Left ventricle myocardium inferior (tissue), 1 donor: ENCODE data around the gene GHRL. TPM values are rescaled to one million over a fixed set of nuclear protein-coding genes. Genes with fewer than 3 reads are reported as not detected.

ENCODE experiments used
- DNase-seq: peaks from one replicate; pipeline ENCODE4 v3.0.0-alpha.2; 2020
- H3K27ac ChIP-seq: fragments of 200-600 bp; replicated peaks from 2 replicates; pipeline ENCODE4 v1.8.0; 2021
- H3K27me3 ChIP-seq: fragments of 200-600 bp; 2 replicates; pipeline ENCODE4 v1.8.0; 2021; ENCODE audit warnings: low read depth
- H3K36me3 ChIP-seq: fragments of 200-600 bp; 2 replicates; pipeline ENCODE4 v1.8.0; 2021
- H3K4me1 ChIP-seq: fragments of 200-600 bp; 2 replicates; pipeline ENCODE4 v1.8.0; 2021
- H3K4me3 ChIP-seq: fragments of 200-600 bp; 2 replicates; pipeline ENCODE4 v1.8.0; 2021; ENCODE audit warnings: mild to moderate bottlenecking, moderate library complexity
- H3K9me3 ChIP-seq: fragments of 200-600 bp; replicated peaks from 2 replicates; pipeline ENCODE4 v1.8.0; 2021
- CTCF ChIP-seq: fragments of 200-600 bp; IDR thresholded peaks from 2 replicates; pipeline ENCODE4 v1.8.0; 2021; ENCODE audit warnings: antibody characterized with exemption, mild to moderate bottlenecking, borderline replicate concordance
- intact Hi-C: fragments of 100-400 bp; cut with micrococcal nuclease; formaldehyde crosslinking; loops from one replicate; pipeline ENCODE4 v1.11.0; 2022
- total RNA-seq: library from RNA; stranded (reverse); fragmentation: NEBNext Ultra II Directional; extraction: Animal tissue kit (Norgen Biotek cat#: 25700); gene quantifications from one replicate; pipeline ENCODE4 v1.2.1, GENCODE V29; 2021
- donor health status: DM: no; HTN: yes; CAD: no; lungs with severe emphysema.

Gene GHRL
- total RNA-seq, 1 donor from 2014 or later: 0.25 TPM

DNA sequence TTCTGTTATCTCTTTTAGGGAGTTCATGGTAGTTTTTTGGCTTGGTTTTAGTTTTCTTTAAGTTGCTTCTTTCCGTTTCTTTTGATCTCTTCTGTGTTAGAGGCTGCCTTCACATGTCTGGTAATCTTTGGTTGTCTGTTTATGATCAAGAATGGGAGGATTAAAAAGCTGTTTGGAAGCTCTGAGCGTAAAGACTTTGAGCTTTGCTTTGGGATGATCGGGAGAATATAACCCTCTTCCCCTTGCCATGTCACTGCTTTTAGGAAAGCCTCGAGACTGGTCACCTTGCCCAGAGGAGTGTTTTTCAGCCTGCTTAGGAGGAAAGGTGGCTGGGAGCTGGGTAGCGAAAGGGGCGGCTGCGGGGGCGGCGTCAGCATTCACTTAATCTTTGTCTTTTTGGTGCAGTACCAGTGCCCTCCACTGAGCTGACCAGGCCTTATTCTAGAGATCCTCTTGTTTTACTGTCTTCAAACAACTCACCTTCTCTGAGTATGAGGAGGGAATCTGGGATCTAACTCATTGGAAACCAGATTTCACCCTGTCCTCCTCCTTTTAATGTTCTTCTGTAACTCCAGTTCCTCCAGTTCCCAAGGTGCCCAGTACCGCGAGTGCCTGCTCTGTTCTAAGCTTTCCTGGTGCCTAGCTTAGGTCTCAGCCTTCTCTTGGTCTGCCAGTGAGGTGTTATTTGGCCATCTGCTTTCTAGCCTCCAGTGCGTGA lies 28.9 kb downstream of the GHRL start:
- no peaks in the 10 kb centered on the region for H3K27me3 ChIP-seq
- no peak overlapping the region for H3K27ac ChIP-seq
- no peaks in the 10 kb centered on the region for H3K9me3 ChIP-seq
- H3K4me3 ChIP-seq: no peak overlapping the region
- peaks cover 26% of the 10 kb centered on the region for H3K4me1 ChIP-seq
- intact Hi-C loops: no loop called here
- DNase-seq: no peak
- H3K36me3 ChIP-seq: peaks cover 38% of the 10 kb centered on the region
- peak; percentile 48 for TF ChIP-seq CTCF

GRCh38 chr3:10262027-10262426 lies 30.7 kb downstream of the GHRL start:
- no peak for DNase-seq
- Histone ChIP-seq H3K4me1 (peaks cover 25% of the 10 kb centered on the region), H3K9me3 (no peaks in the 10 kb centered on the region), H3K4me3 (no peak overlapping the region), H3K27me3 (no peaks in the 10 kb centered on the region), H3K27ac (no peak overlapping the region), H3K36me3 (peaks cover 38% of the 10 kb centered on the region)
- TF ChIP-seq CTCF: no peak
- intact Hi-C loops: no loop called here

DNA sequence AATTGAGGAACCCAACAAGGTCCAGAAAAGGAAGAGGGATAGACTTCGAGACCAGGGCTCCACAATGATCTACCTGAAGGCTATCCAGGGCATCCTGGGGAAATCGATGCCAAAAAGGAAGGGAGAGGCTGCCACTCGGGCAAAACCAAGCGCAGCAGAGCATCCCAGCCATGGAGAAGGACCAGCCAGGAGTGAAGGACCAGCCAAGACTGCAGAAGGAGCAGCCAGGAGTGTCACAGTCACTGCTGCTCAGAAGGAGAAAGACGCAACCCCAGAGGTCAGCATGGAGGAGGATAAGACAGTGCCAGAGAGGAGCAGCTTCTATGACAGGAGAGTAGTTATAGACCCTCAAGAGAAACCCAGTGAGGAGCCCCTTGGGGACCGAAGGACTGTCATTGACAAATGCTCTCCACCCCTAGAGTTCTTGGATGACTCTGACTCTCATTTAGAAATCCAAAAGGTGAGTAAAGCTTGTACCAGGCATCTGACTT lies 32.5 kb downstream of the GHRL start:
- peaks cover 25% of the 10 kb centered on the region for H3K4me1 ChIP-seq
- no peak overlapping the region for H3K4me3 ChIP-seq
- no peaks in the 10 kb centered on the region for H3K27me3 ChIP-seq
- H3K9me3 ChIP-seq: no peaks in the 10 kb centered on the region
- no peak for TF ChIP-seq CTCF
- peaks cover 42% of the 10 kb centered on the region for H3K36me3 ChIP-seq
- H3K27ac ChIP-seq: no peak overlapping the region
- intact Hi-C loops: no loop called here
- no peak for DNase-seq

DNA sequence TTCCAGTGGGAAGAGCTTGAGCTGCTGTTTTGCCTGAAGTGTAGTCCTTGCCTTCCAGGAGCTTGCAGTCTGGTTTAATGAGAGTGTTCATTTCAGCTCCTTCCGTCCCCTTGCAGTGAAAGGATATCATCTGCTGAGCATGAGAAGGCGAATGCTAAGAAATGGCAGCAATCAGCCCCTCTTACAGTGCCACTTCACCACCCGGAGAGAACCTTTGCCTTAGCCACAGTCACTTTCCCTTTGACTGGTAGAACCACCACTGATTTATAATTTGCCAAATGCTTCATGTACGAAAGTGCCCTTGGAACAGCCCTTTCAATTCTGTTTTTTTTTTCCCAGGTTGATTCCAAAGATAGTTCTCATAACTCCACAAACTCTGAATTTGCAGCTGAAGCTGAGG lies 32.9 kb downstream of the GHRL start:
- peaks cover 25% of the 10 kb centered on the region for H3K4me1 ChIP-seq
- TF ChIP-seq CTCF: no peak
- H3K27ac ChIP-seq: no peak overlapping the region
- no peak overlapping the region for H3K4me3 ChIP-seq
- H3K36me3 ChIP-seq: peaks cover 44% of the 10 kb centered on the region
- DNase-seq: no peak
- intact Hi-C loops: no loop called here
- H3K9me3 ChIP-seq: no peaks in the 10 kb centered on the region
- H3K27me3 ChIP-seq: no peaks in the 10 kb centered on the region

GRCh38 chr3:10259036-10259435 lies 33.7 kb downstream of the GHRL start:
- Histone ChIP-seq H3K27ac (no peak overlapping the region), H3K4me3 (no peak overlapping the region), H3K27me3 (no peaks in the 10 kb centered on the region), H3K4me1 (peaks cover 29% of the 10 kb centered on the region), H3K9me3 (no peaks in the 10 kb centered on the region), H3K36me3 (peaks cover 48% of the 10 kb centered on the region)
- no peak for TF ChIP-seq CTCF
- no peak for DNase-seq
- intact Hi-C loops: no loop called here
